ENCODE results near the gene SF3B2.
A peak's percentile ranks its signal among the peaks of the same experiment; 100 is the strongest.

Gene SF3B2

DNA sequence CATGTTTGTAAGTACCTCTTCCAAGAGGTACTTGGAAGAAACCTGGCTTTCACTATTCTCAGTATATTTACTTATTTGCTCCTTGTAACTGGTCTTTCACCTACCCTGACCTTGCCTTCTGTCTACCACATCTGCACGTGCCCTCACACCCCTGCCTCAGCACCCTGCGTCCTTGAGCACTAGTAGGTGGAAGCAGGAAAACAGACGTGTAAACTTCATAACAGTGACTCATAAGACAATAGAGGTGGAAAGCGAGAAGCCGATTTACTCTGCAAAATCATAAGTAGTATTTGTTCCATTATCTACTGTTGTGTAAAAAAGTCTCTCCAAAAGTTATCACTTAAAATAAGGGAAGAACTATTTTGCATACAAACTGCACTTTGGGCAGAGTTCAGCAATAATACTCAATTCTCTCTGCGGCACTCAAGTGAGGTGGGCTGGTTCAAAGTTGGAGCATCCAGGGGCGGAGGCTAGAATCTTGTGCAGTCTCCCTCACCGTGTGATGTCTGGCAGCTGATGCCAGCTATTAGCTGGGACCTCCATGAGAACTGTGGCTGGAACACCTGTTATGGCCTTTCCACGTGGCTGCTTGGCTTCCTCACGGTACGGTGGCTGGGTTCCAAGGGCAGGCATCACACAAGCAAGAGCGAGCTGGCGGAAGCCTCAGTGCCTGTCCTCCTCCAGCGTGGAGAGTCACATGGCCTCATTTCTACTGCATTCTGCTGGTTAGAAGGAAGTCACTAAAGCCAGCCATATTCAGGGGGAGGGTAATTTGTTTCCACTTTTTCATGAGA is 48.3 kb downstream of the SF3B2 start:
- 0 out of 2 replicates have a peak overlapping the region, but pooled peaks have one; percentile 17 for H3K4me3 ChIP-seq (ENCODE audit: low read depth, low read length)
- no peak for DNase-seq (ENCODE audit: low read depth)

DNA sequence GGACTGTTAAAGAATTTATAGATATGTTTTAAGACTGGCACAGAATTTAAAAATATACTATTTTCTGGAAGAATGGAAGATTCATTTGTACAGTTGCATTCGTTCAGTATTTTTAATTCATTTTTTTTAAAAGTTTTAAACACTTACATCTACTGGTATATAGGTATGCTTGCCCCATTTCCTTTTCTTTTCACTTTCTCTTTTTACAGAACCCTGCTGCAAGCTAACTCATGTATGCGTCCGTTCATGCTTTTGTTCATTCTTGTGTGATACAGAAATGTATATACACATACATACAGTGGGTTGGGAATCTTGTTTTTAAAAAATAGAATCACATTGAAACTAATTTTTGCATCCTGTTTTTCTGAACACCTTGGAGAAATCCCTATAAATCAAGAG is 48.9 kb downstream of the SF3B2 start:
- TF ChIP-seq, protein P1, sequence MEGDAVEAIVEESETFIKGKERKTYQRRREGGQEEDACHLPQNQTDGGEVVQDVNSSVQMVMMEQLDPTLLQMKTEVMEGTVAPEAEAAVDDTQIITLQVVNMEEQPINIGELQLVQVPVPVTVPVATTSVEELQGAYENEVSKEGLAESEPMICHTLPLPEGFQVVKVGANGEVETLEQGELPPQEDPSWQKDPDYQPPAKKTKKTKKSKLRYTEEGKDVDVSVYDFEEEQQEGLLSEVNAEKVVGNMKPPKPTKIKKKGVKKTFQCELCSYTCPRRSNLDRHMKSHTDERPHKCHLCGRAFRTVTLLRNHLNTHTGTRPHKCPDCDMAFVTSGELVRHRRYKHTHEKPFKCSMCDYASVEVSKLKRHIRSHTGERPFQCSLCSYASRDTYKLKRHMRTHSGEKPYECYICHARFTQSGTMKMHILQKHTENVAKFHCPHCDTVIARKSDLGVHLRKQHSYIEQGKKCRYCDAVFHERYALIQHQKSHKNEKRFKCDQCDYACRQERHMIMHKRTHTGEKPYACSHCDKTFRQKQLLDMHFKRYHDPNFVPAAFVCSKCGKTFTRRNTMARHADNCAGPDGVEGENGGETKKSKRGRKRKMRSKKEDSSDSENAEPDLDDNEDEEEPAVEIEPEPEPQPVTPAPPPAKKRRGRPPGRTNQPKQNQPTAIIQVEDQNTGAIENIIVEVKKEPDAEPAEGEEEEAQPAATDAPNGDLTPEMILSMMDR (IDR thresholded peaks at IDR 0.05; ENCODE audit: low read depth, low read length, missing control alignments) = no peak
- DNase-seq (ENCODE audit: low read depth) = no peak
- peak overlapping the region; percentile 27; the same call in 1 of the 2 replicates for H3K4me3 ChIP-seq (ENCODE audit: low read depth, low read length)

More for the DNA sequence above, 48.3 kb downstream of the SF3B2 start:
- TF ChIP-seq, protein P1 (IDR thresholded peaks at IDR 0.05; ENCODE audit: low read depth, low read length, missing control alignments) = no peak

GRCh38 chr11:66104057-66104638 is 52.0 kb downstream of the SF3B2 start:
- DNase-seq (ENCODE audit: low read depth) = no peak
- TF ChIP-seq, protein P1 (IDR thresholded peaks at IDR 0.05; ENCODE audit: low read depth, low read length, missing control alignments) = no peak
- no peak overlapping the region for H3K4me3 ChIP-seq (ENCODE audit: low read depth, low read length)

DNA sequence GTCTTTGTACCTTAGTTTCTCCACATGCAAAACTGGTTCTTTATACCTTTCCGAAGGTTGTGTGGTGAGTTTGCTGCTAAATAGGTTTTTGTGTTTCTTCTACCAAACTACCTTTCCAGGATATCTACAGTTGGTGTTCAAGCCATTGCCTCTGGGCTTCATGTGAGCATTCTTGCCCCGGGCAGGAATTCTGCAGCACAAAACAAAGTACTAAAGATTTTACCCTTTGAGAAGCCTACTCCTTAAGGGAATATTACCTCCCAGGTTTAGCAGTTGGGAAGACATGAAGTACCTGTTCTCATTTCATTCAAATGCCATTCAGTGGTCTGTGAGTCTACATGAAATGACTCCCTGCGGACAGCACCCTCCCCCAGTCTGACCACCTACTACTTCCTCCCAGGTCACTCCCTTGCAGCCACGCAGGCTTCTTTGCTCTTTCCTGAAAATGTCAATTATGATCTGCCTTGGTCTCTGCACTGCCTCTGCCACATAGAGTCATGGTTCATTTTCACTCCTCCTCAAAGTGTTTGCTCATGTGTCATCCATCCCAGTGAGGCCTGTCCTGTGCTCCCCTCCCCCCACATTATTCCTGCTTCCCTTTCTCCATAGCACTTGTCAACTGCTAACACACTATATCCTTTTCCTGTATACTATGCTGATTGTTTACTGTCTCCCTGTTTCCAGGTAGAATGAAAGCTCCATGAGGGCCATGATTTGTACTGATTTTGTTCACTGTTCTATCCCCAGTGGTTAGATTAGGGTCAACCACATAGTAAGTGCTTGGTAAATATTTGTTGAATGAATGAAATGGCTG is 54.8 kb downstream of the SF3B2 start:
- no peak for DNase-seq (ENCODE audit: low read depth)
- TF ChIP-seq, protein P1 (IDR thresholded peaks at IDR 0.05; ENCODE audit: low read depth, low read length, missing control alignments) = no peak
- H3K4me3 ChIP-seq (ENCODE audit: low read depth, low read length) = no peak overlapping the region

GRCh38 chr11:66107600-66108510 is 55.7 kb downstream of the SF3B2 start:
- DNase-seq (ENCODE audit: low read depth) = no peak
- TF ChIP-seq, protein P1 (IDR thresholded peaks at IDR 0.05; ENCODE audit: low read depth, low read length, missing control alignments) = no peak
- no peak overlapping the region for H3K4me3 ChIP-seq (ENCODE audit: low read depth, low read length)

DNA sequence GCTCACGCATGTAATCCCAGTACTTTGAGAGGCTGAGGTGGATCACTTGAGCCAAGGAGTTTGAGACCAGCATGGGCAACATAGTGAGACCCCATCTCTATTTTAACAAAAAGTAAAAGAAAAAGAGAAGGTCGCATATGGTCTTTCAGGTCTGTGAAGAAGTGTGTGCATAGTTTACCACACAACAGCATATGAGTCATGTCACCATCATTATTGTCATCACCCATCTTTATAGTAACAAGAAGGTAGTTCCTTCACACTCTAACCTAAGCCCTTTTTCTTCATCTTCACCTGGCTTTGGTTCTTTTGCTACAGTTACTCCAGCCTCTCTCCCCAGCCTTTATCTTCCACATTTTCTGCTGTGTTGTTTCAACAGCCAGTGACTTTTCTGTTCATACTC is 57.1 kb downstream of the SF3B2 start:
- TF ChIP-seq, protein P1 (IDR thresholded peaks at IDR 0.05; ENCODE audit: low read depth, low read length, missing control alignments) = no peak
- no peak for DNase-seq (ENCODE audit: low read depth)
- H3K4me3 ChIP-seq (ENCODE audit: low read depth, low read length) = no peak overlapping the region
